TTC549 (cell line): Measurements from ENCODE around the gene FAHD2A.
"Not testable (repeated sequence)": the region's sequence is repeated elsewhere in the genome, so short reads cannot be mapped to it uniquely, and the experiment has no call there.

Source experiments
- FAIRE-seq: peaks from 2 replicates; lab custom pipeline; 2012; peaks lifted over from hg19 to GRCh38; lab: Jason Lieb, UNC

Gene FAHD2A

GRCh38 chr2:95435872-95436209 is 33.3 kb downstream of the FAHD2A start:
- FAIRE-seq: not testable (repeated sequence)

GRCh38 chr2:95442474-95443099 is 40.1 kb downstream of the FAHD2A start:
- not testable (repeated sequence) for FAIRE-seq

- not testable (repeated sequence) for FAIRE-seq
Measured at GRCh38 chr2:95445317-95445716, 42.8 kb downstream of the FAHD2A start.

- not testable (repeated sequence) for FAIRE-seq
Measured at GRCh38 chr2:95463292-95463691, 60.8 kb downstream of the FAHD2A start.
